GM12801 (cell line): Measurements from ENCODE around the gene ACOT7.

Experiments
- TF ChIP-seq, protein P1 (sequence below): IDR thresholded peaks from one replicate; pipeline ENCODE4 v1.5.1; 2011; ENCODE audit warnings: control low read depth; ENCODE audit not compliant: insufficient read length; ENCODE audit errors: extremely low read depth

ACOT7 gene

DNA sequence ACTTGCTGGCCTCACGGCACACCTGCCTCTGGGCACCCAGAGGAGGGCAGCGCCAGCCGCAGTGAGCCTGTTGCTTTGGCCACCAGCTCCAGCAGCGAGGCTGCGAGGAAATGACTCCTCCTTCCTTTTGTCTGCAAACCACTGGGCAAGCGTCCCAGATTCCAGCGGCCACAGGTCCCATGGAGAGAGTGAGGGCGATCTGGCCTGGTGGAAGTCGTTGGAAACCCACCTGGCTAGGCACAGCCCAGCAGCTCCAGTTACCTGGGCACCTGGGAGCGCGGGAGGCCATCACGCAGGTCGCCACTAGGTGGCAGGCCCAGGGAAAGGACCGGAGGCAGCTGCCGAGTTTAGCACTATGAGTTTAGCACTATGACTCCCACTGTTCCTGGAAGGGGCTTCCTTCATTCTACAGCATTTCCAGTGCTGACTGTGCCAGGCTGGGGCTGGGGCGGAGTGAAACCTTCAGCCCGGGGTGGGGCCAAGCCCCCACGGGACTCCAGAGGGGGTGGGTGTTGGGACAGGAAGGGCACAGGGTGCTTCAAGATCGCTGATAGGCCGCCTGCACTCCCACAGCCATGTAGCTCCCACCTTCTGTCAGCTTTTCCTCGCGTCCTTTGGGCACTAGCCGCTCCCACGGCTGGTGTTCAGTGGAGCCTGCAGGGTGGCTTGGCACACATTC is 29.9 kb upstream of the ACOT7 start:
- TF ChIP-seq, protein P1, sequence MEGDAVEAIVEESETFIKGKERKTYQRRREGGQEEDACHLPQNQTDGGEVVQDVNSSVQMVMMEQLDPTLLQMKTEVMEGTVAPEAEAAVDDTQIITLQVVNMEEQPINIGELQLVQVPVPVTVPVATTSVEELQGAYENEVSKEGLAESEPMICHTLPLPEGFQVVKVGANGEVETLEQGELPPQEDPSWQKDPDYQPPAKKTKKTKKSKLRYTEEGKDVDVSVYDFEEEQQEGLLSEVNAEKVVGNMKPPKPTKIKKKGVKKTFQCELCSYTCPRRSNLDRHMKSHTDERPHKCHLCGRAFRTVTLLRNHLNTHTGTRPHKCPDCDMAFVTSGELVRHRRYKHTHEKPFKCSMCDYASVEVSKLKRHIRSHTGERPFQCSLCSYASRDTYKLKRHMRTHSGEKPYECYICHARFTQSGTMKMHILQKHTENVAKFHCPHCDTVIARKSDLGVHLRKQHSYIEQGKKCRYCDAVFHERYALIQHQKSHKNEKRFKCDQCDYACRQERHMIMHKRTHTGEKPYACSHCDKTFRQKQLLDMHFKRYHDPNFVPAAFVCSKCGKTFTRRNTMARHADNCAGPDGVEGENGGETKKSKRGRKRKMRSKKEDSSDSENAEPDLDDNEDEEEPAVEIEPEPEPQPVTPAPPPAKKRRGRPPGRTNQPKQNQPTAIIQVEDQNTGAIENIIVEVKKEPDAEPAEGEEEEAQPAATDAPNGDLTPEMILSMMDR = no peak

DNA sequence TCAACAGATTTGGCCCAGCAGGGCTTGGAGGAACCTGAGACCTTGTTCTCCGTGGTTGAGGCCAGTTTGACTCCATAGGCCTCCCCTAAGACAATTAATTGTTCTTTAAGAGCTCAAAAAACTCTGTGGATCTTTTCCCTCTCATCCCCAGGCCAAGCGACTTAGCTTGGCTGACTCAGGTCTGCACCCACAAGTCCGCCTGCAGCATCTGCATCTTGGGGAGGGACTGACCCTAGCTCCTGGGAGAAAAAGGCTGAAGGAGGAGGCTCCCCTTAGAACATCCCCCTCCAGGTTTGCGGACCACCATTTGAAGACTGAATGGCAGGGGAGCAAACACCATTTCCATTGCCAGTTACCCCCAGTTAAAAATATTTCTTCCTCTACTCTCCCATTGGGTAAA is 27.7 kb upstream of the ACOT7 start:
- TF ChIP-seq, protein P1 = no peak

DNA sequence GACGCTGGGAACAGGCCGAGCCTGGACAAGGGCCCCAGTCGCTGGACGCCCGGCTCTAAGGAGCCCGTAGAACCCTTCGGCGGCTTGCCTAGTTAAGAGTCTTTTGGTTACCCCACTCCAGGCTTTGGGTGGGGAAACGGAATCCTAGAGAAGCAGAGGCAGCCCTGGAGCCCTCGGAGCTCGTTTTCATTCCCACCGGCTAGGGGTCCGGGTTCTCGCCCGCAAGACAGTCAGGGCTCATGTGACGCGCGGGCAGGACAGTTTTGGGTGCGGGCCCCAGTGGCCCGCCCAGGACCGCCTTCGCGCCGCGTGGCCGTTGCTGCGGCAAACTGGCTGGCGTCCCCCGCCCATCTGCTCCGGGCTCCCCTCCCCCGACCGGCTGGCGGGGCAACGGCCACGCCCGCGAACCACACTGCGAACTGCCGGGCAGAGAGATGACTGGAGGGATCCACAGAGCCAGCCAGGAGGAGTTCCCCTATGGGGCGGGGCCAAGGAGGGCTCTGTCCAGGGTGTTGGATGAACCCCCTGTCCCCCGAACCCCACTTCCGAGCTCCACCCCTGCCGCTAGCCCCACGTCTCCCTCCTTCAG is 27.0 kb upstream of the ACOT7 start:
- TF ChIP-seq, protein P1 = no peak

DNA sequence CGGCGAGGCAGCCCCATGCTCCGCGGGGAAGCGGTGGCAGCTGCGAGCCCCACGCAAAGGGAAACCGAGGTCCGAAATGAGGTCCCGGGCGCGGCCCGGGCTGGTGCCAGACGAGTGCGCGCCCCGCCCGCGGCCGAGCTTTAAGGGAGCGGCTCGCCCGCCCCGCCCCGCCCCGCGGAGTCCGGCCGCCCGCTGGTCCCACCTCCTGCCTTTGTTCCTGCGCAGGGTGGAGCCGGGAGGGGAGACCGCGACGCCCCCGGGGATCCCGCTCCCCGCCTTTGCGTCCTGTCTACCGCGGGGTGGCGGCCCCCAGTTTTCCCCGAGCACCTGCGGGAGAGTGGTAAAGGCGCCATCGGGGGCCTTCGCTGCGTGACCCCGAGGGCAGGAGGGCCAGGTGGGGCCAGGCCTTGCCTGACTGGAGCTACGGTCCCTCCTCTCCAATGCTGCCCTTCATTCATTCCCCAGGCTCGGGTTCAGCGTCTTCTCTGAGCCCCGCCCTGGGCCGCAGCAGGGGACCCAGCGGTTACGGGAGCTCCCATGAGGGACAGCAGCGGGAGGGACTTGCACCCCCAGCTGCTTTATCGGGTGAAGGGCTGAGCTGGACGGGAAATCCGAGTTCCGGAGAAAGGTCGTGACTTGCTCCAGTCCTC is 26.4 kb upstream of the ACOT7 start, which contains the start of gene HES2:
TSS of gene HES2 (minus strand) at position 116 of the 650 bp plus-strand sequence. CDS start at position 17, 99 bp downstream.
- TF ChIP-seq, protein P1 = no peak

DNA sequence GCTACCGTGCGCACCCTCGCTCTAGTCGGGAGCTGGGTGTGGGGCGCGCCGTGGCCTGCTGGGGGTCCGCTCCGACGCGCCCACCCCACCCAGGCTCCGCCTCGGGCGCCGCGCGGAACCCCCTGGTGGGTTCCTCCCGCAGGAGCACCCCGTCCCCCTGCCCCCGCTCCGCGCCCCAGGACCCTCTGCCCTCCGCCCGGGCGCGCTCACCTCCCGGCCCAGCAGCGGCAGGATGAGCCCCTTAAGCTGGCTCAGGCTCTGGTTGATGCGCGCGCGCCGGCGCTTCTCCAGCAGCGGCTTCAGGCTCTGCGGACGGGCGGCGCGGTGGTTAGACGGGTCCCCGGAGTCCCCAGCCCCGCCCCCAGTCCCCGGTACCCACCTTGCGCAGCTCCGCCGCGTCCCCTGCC is 25.8 kb upstream of the ACOT7 start:
- TF ChIP-seq, protein P1 = no peak

GRCh38 chr1:6418668-6419396 is 25.3 kb upstream of the ACOT7 start:
- TF ChIP-seq, protein P1 = no peak
